Natural killer cell (primary cell): Measurements from ENCODE around the gene CEP44. TPM values are rescaled to one million over a fixed set of nuclear protein-coding genes. Genes with fewer than 3 reads are reported as not detected.
"Not testable (repeated sequence)": the region's sequence is repeated elsewhere in the genome, so short reads cannot be mapped to it uniquely, and the experiment has no call there.

ENCODE experiments used
- ATAC-seq, 3 donors: fragments of 150-1000 bp in 2 of 3; fragments of 200-7000 bp in 1 of 3; cut with Tn5 transposase; 1 replicate in 1 of 3; 2 replicates in 2 of 3; pipeline ENCODE4 v1.10.0; 2021; ENCODE audit warnings: mild to moderate bottlenecking in 2 of 3, moderate library complexity in 2 of 3
- DNase-seq, 2 donors: peaks; one replicate each; pipeline versions ENCODE4 v3.0.0 to v3.0.0-alpha.2; 2013 to 2021; ENCODE audit warnings: mixed read lengths in 1 of 2
- H3K27ac ChIP-seq: one replicate; pipeline ENCODE4 v1.5.1; 2013; ENCODE audit warnings: mild to moderate bottlenecking, low read length
- H3K27me3 ChIP-seq: one replicate; pipeline ENCODE4 v1.6.1; 2013; ENCODE audit warnings: low read length; ENCODE audit not compliant: control insufficient read depth, insufficient read depth
- H3K36me3 ChIP-seq: one replicate; pipeline ENCODE4 v1.6.1; 2013; ENCODE audit warnings: low read length; ENCODE audit not compliant: control insufficient read depth, insufficient read depth
- H3K4me1 ChIP-seq: one replicate; pipeline ENCODE4 v1.6.1; 2013; ENCODE audit warnings: low read length; ENCODE audit not compliant: control insufficient read depth, insufficient read depth
- H3K4me3 ChIP-seq: one replicate; pipeline ENCODE4 v1.5.1; 2013; ENCODE audit warnings: low read length
- H3K9me3 ChIP-seq: one replicate; pipeline ENCODE4 v1.6.1; 2013; ENCODE audit warnings: low read length; ENCODE audit not compliant: control insufficient read depth, insufficient read depth
- H3K27ac Mint-ChIP-seq, 2 donors: one replicate each; pipeline ENCODE4 v1.8.0; 2022; ENCODE audit warnings: mild to moderate bottlenecking in 2 of 2, mixed read lengths in 2 of 2, moderate library complexity in 1 of 2
- H3K27me3 Mint-ChIP-seq, 2 donors: one replicate each; pipeline ENCODE4 v1.8.0; 2022; ENCODE audit warnings: low read depth in 2 of 2, mixed read lengths in 2 of 2
- H3K36me3 Mint-ChIP-seq: one replicate; pipeline ENCODE4 v1.8.0; 2022; ENCODE audit warnings: mixed read lengths
- H3K4me1 Mint-ChIP-seq, 2 donors: one replicate each; pipeline ENCODE4 v1.8.0; 2022; ENCODE audit warnings: mixed read lengths in 2 of 2
- H3K4me3 Mint-ChIP-seq: one replicate; pipeline ENCODE4 v1.8.0; 2022; ENCODE audit warnings: mild to moderate bottlenecking, moderate library complexity, mixed read lengths
- H3K9me3 Mint-ChIP-seq, 2 donors: one replicate each; pipeline ENCODE4 v1.8.0; 2022; ENCODE audit warnings: mixed read lengths in 2 of 2
- WGBS: methylation state at CpG from one replicate; pipeline ENCODE4 v1.1.7; 2013; ENCODE audit warnings: missing lambda C conversion rate; ENCODE audit not compliant: insufficient coverage; 5-methylcytosine and 5-hydroxymethylcytosine counted together
- intact Hi-C: fragments of 100-400 bp; cut with micrococcal nuclease; formaldehyde crosslinking; loops from one replicate; pipeline ENCODE4 v1.14.2; 2022
- total RNA-seq, 4 donors: library from RNA; stranded (reverse); fragments of 120-200 nt in 1 of 4; gene quantifications; one replicate each; pipeline versions ENCODE4 v1.2.3 to v1.2.4, GENCODE V29; 2013 to 2022
- TF ChIP-seq, protein P1 (sequence below): fragments of 200-600 bp; IDR thresholded peaks from one replicate; pipeline ENCODE4 v1.8.0; 2022; ENCODE audit warnings: antibody characterized with exemption

Gene CEP44
- total RNA-seq, 3 donors from 2014 or later (not counting 1 experiment from before 2014, with no cell fraction given): 21.7 to 25.2 (median 23.4) TPM

DNA sequence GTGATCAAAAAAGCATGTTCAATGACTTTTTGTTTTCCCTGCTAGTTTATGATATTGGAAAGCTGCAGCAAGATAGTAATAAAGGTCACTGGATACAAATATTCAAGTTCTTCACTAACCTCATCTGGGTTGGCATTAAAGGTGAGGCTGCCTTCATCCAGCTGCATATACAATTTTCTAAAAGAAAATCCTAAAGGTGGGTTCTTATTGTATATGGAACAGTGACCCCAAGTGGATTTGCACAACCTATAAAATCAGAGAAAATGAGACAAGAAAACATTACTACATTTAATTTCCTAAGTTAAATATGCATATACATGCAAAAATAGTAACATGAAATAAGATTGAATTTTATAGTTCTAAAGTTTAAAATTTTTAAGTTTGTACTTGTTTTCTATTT, 24.1 kb upstream of the CEP44 start:
- Mint-ChIP-seq H3K36me3 (no peaks in the 10 kb centered on the region), H3K27me3 (no peaks in the 10 kb centered on the region), H3K9me3 (no peaks in the 10 kb centered on the region), H3K27ac (no peak overlapping the region), H3K4me3 (no peak overlapping the region), H3K4me1 (peaks cover 0 to 5% of the 10 kb centered on the region in 2 donors)
- Histone ChIP-seq H3K9me3 (no peaks in the 10 kb centered on the region), H3K4me1 (no peaks in the 10 kb centered on the region), H3K4me3 (no peak overlapping the region), H3K36me3 (peaks cover 29% of the 10 kb centered on the region), H3K27ac (no peak overlapping the region), H3K27me3 (no peaks in the 10 kb centered on the region)
- DNase-seq (no peak), ATAC-seq (no peak)
- intact Hi-C loops: no loop called here
- TF ChIP-seq, protein P1, sequence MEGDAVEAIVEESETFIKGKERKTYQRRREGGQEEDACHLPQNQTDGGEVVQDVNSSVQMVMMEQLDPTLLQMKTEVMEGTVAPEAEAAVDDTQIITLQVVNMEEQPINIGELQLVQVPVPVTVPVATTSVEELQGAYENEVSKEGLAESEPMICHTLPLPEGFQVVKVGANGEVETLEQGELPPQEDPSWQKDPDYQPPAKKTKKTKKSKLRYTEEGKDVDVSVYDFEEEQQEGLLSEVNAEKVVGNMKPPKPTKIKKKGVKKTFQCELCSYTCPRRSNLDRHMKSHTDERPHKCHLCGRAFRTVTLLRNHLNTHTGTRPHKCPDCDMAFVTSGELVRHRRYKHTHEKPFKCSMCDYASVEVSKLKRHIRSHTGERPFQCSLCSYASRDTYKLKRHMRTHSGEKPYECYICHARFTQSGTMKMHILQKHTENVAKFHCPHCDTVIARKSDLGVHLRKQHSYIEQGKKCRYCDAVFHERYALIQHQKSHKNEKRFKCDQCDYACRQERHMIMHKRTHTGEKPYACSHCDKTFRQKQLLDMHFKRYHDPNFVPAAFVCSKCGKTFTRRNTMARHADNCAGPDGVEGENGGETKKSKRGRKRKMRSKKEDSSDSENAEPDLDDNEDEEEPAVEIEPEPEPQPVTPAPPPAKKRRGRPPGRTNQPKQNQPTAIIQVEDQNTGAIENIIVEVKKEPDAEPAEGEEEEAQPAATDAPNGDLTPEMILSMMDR: no peak

DNA sequence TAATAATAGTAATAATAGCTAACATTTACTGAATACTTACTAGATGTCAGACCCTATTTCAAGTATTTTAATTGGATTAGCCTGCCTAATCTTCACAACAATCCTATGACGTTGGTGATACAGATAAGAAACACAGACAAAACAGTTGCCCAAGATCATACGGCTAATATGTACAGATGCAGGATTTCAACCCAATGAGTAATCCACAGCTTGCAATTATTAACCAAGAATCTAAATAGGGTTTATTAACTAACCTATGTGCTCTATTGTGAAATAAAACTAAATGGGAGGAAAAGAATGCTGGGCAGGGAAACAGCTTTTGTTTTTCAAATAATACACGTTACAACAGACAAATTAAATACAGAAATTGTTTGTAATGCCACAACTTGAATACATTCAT, 23.6 kb upstream of the CEP44 start:
- 60% methylated on average over 3 of the region's 3 CpGs for WGBS
- TF ChIP-seq, protein P1: no peak
- intact Hi-C loops: no loop called here
- Histone ChIP-seq H3K27ac (no peak overlapping the region), H3K36me3 (peaks cover 25% of the 10 kb centered on the region), H3K9me3 (no peaks in the 10 kb centered on the region), H3K4me1 (no peaks in the 10 kb centered on the region), H3K4me3 (no peak overlapping the region), H3K27me3 (no peaks in the 10 kb centered on the region)
- Mint-ChIP-seq H3K4me3 (no peak overlapping the region), H3K36me3 (no peaks in the 10 kb centered on the region), H3K4me1 (peaks cover 0 to 5% of the 10 kb centered on the region in 2 donors), H3K27me3 (no peaks in the 10 kb centered on the region), H3K27ac (no peak overlapping the region), H3K9me3 (no peaks in the 10 kb centered on the region)
- ATAC-seq (no peak), DNase-seq (no peak)

DNA sequence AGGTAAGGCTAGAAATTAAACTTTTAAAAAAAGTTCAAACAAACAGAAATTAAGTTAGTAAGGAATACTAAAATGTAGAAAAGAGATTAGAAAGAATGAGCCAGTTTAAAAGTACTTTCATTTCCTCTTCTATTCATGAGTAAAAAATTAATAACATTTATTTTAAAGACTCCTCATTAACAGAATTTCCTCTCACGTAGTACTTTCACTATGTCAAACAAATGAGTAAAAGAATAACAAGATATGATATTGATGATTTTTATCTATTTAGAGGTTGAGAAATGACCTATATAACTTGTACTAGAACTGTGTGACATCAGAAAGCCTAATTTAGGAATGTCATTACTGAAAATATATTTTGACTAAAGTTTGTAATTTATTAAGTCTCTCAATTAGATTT, 22.3 kb upstream of the CEP44 start:
- H3K36me3 ChIP-seq: peaks cover 23% of the 10 kb centered on the region
- H3K9me3 Mint-ChIP-seq, H3K4me1 Mint-ChIP-seq, H3K4me3 ChIP-seq, H3K4me3 Mint-ChIP-seq, H3K9me3 ChIP-seq, H3K4me1 ChIP-seq, ATAC-seq, H3K27me3 Mint-ChIP-seq, H3K27ac ChIP-seq, H3K36me3 Mint-ChIP-seq, DNase-seq, H3K27me3 ChIP-seq, intact Hi-C loops, H3K27ac Mint-ChIP-seq: not testable (repeated sequence)
- no CpG with 5 or more reads among the region's 1 CpG for WGBS

- no peak overlapping the region for H3K27ac ChIP-seq
- H3K36me3 ChIP-seq: peaks cover 13% of the 10 kb centered on the region
- H3K27me3 Mint-ChIP-seq: no peaks in the 10 kb centered on the region
- H3K4me3 Mint-ChIP-seq: no peak overlapping the region
- WGBS: 94% methylated on average over 4 of the region's 6 CpGs
- DNase-seq (no peak), ATAC-seq (no peak)
- H3K4me1 ChIP-seq: no peaks in the 10 kb centered on the region
- no peak overlapping the region for H3K27ac Mint-ChIP-seq
- H3K4me3 ChIP-seq: no peak overlapping the region
- no peaks in the 10 kb centered on the region for H3K27me3 ChIP-seq
- H3K4me1 Mint-ChIP-seq: peaks cover 0 to 5% of the 10 kb centered on the region in 2 donors
- intact Hi-C loops: no loop called here
- no peaks in the 10 kb centered on the region for H3K9me3 ChIP-seq
- TF ChIP-seq, protein P1: no peak
- no peaks in the 10 kb centered on the region for H3K36me3 Mint-ChIP-seq
- no peaks in the 10 kb centered on the region for H3K9me3 Mint-ChIP-seq
These were observed 20.9 kb upstream of the CEP44 start for GRCh38 chr4:174262624-174263444.
